Measurements from ENCODE around the gene RFK. TPM values are rescaled to one million over a fixed set of nuclear protein-coding genes. Genes with fewer than 3 reads are reported as not detected.
"Not testable (repeated sequence)": the region's sequence is repeated elsewhere in the genome, so short reads cannot be mapped to it uniquely, and the experiment has no call there.

Gene RFK
- total RNA-seq, 1 experiment from 2014 or later = 14.0 TPM

DNA sequence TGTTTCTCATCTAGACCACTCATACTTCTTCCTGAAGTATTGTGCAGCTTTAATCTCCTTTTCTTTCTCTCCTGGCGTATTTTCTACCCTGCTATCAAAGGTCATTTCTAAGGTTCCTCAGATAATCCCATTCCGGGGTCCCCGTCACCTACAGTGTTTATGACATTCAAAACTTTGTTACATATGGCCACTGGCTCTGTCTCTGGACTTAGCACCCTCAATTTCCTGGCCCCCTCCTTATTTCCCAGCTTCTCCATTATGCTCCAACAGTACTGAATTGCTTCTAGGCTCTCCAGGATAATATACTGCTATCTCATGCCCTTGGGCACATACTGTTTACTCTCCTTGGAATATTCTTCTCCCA lies 31.2 kb downstream of the RFK start:
- Mint-ChIP-seq H3K27me3 (ENCODE audit: unreplicated experiment) (no peaks in the 10 kb centered on the region), H3K27ac (ENCODE audit: unreplicated experiment) (no peak overlapping the region), H3K4me1 (ENCODE audit: low read depth, unreplicated experiment) (peaks cover 21% of the 10 kb centered on the region), H3K9me3 (ENCODE audit: low read depth, unreplicated experiment) (no peaks in the 10 kb centered on the region), H3K36me3 (ENCODE audit: insufficient read depth, unreplicated experiment) (no peaks in the 10 kb centered on the region), H3K4me3 (ENCODE audit: low read depth, unreplicated experiment) (no peak overlapping the region)
- DNase-seq = no peak
- BruUV-seq (replicated peaks) = no TSS peak
- CTCF ChIA-PET = no interaction called here
- TF ChIP-seq, protein P1, sequence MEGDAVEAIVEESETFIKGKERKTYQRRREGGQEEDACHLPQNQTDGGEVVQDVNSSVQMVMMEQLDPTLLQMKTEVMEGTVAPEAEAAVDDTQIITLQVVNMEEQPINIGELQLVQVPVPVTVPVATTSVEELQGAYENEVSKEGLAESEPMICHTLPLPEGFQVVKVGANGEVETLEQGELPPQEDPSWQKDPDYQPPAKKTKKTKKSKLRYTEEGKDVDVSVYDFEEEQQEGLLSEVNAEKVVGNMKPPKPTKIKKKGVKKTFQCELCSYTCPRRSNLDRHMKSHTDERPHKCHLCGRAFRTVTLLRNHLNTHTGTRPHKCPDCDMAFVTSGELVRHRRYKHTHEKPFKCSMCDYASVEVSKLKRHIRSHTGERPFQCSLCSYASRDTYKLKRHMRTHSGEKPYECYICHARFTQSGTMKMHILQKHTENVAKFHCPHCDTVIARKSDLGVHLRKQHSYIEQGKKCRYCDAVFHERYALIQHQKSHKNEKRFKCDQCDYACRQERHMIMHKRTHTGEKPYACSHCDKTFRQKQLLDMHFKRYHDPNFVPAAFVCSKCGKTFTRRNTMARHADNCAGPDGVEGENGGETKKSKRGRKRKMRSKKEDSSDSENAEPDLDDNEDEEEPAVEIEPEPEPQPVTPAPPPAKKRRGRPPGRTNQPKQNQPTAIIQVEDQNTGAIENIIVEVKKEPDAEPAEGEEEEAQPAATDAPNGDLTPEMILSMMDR (IDR thresholded peaks at IDR 0.05; ENCODE audit: unreplicated experiment) = no peak
- intact Hi-C loops (cut with micrococcal nuclease; ENCODE audit: unreplicated experiment) = loop anchor here (10.0 kb wide), 1 partner anchor 48 kb away; no protein-coding TSS in a partner anchor

DNA sequence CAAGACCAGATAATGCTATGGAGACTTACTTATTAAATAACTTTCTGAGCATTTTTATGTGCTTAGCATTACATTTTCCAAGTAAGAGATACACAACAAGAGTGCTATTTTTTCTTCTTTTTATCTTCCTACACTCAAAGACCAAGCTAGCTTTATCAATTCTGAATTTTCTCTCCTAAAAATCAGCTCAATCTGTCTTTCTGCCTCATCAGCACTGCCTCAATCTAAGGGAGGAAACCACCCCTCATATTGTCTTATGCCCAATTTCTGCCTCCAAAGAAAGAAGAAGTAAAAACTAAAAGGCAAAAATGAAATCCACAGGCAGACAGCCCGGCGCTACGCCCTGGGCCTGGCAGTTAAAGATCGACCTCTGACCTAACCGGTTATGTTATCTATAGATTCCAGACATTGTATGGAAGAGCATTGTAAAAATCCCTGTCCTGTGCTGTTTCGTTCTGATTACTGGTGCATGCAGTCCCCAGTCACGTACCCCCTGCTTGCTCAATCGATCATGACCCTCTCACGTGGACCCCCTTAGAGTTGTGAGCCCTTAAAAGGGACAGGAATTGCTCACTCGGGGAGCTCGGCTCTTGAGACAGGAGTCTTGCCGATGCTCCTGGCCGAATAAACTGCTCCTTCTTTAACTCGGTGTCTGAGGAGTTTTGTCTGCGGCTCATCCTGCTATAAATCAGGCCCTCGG lies 31.7 kb downstream of the RFK start:
- CTCF ChIA-PET; H3K9me3 Mint-ChIP-seq (ENCODE audit: low read depth, unreplicated experiment); H3K27ac Mint-ChIP-seq (ENCODE audit: unreplicated experiment); H3K36me3 Mint-ChIP-seq (ENCODE audit: insufficient read depth, unreplicated experiment); H3K27me3 Mint-ChIP-seq (ENCODE audit: unreplicated experiment); DNase-seq; BruUV-seq (replicated peaks); H3K4me3 Mint-ChIP-seq (ENCODE audit: low read depth, unreplicated experiment): not testable (repeated sequence)
- intact Hi-C loops (cut with micrococcal nuclease; ENCODE audit: unreplicated experiment) = loop anchor here (10.0 kb wide), 1 partner anchor 48 kb away; no protein-coding TSS in a partner anchor
- peaks cover 21% of the 10 kb centered on the region for H3K4me1 Mint-ChIP-seq (ENCODE audit: low read depth, unreplicated experiment)

DNA sequence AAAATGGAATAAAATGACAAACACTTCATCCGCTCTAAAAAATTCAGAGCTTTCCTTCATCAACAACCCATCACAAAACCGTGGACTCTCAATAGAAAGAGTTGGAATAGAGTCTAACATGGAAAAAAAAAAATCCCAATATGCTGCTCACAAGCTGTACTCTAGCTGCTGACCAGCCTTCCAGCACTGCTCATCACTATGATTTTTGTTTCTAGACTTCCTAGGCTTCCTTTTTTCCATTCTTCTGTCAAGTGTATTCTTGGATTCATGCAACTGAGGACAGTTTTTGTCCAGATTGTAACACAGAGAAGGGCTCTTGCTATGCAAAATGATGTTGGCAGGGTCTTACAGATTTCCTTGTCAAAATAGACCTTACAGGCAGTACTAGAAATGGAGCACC lies 34.5 kb downstream of the RFK start:
- TF ChIP-seq, protein P1 (IDR thresholded peaks at IDR 0.05; ENCODE audit: unreplicated experiment) = no peak
- Mint-ChIP-seq H3K4me1 (ENCODE audit: low read depth, unreplicated experiment) (peaks cover 13% of the 10 kb centered on the region), H3K4me3 (ENCODE audit: low read depth, unreplicated experiment) (no peak overlapping the region), H3K9me3 (ENCODE audit: low read depth, unreplicated experiment) (no peaks in the 10 kb centered on the region), H3K27ac (ENCODE audit: unreplicated experiment) (no peak overlapping the region), H3K27me3 (ENCODE audit: unreplicated experiment) (no peaks in the 10 kb centered on the region), H3K36me3 (ENCODE audit: insufficient read depth, unreplicated experiment) (no peaks in the 10 kb centered on the region)
- no TSS peak for BruUV-seq (replicated peaks)
- DNase-seq = no peak
- CTCF ChIA-PET = no interaction called here
- intact Hi-C loops (cut with micrococcal nuclease; ENCODE audit: unreplicated experiment) = loop anchor here (10.0 kb wide), 1 partner anchor 45 kb away; no protein-coding TSS in a partner anchor

DNA sequence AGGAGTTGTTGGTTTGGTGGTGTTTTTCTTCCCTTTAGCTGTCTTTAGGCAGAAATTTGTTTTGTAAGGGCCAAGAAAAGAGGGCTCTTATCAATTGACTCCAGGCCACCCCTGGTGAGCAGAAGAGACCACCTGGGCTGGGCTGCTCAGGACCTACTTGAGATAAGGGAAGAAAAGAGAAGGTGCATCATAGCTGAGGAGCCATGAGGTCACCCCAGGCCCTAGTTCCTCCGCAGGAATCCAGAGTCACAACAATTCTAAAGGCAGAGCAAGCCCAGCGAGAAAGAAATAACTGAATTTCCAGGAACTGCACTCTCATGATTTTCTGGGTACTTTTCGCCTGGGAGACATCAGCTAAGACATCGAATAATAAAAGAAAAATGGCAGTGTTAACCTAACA lies 34.9 kb downstream of the RFK start:
- CTCF ChIA-PET = no interaction called here
- no peaks in the 10 kb centered on the region for H3K27me3 Mint-ChIP-seq (ENCODE audit: unreplicated experiment)
- peaks cover 9% of the 10 kb centered on the region for H3K4me1 Mint-ChIP-seq (ENCODE audit: low read depth, unreplicated experiment)
- no peak overlapping the region for H3K4me3 Mint-ChIP-seq (ENCODE audit: low read depth, unreplicated experiment)
- no peaks in the 10 kb centered on the region for H3K36me3 Mint-ChIP-seq (ENCODE audit: insufficient read depth, unreplicated experiment)
- intact Hi-C loops (cut with micrococcal nuclease; ENCODE audit: unreplicated experiment) = no loop called here
- no peak for DNase-seq
- H3K9me3 Mint-ChIP-seq (ENCODE audit: low read depth, unreplicated experiment) = no peaks in the 10 kb centered on the region
- no TSS peak for BruUV-seq (replicated peaks)
- TF ChIP-seq, protein P1 (IDR thresholded peaks at IDR 0.05; ENCODE audit: unreplicated experiment) = no peak
- H3K27ac Mint-ChIP-seq (ENCODE audit: unreplicated experiment) = no peak overlapping the region

DNA sequence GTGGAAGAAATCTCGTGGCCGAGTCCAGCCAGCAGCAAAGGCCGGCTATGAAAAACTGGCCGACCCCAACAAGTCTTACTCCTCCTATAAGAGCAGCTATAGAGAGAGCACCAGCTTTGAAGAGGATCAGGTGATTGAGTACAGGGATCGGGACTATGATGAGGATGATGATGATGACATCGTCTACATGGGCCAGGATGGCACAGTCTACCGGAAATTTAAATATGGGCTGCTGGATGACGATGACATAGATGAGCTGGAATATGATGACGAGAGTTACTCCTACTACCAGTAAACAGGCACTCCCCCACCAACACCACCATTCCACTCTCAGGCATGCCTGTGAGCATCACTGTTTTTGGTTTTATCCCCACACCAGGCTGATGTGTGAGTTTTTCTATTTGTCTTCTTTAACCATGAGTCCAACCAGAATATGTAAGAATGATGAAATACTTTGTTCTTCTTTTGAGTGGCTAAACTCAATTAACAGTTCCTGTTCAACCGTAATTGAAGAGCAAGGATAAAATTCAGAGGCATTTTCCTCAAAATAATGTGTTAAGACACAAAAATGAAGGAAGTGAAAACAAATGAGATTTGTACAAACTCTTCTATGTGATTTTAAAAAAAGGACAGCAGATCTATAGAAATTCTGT lies 35.5 kb downstream of the RFK start:
- Mint-ChIP-seq H3K9me3 (ENCODE audit: low read depth, unreplicated experiment) (no peaks in the 10 kb centered on the region), H3K4me3 (ENCODE audit: low read depth, unreplicated experiment) (no peak overlapping the region), H3K27me3 (ENCODE audit: unreplicated experiment) (no peaks in the 10 kb centered on the region), H3K36me3 (ENCODE audit: insufficient read depth, unreplicated experiment) (no peaks in the 10 kb centered on the region), H3K27ac (ENCODE audit: unreplicated experiment) (no peak overlapping the region), H3K4me1 (ENCODE audit: low read depth, unreplicated experiment) (peaks cover 7% of the 10 kb centered on the region)
- BruUV-seq (replicated peaks) = no TSS peak
- intact Hi-C loops (cut with micrococcal nuclease; ENCODE audit: unreplicated experiment) = no loop called here
- CTCF ChIA-PET = interaction anchor here (0.7 kb wide), 1 partner anchor 700 kb away, joined by 3 read pairs; no protein-coding TSS in a partner anchor
- DNase-seq = no peak
- TF ChIP-seq, protein P1 (IDR thresholded peaks at IDR 0.05; ENCODE audit: unreplicated experiment) = no peak
